Thyroid gland (tissue), 4 donors: Measurements from ENCODE around the gene AGBL1. TPM values are rescaled to one million over a fixed set of nuclear protein-coding genes. Genes with fewer than 3 reads are reported as not detected.

Source experiments
- DNase-seq, 2 donors: peaks; one replicate each; pipeline ENCODE4 v3.0.0-alpha.2; 2019
- H3K27ac ChIP-seq, 3 donors: fragments of 200-600 bp; sonication (generic); 1 replicate in 2 of 3; 2 replicates in 1 of 3; pipeline ENCODE4 v1.5.1; 2016 to 2019; ENCODE audit warnings: mild to moderate bottlenecking in 1 of 3, moderate library complexity in 1 of 3
- H3K27me3 ChIP-seq: fragments of 200-600 bp; sonication (generic); one replicate; pipeline ENCODE4 v1.5.1; 2019
- H3K36me3 ChIP-seq, 2 donors: fragments of 200-600 bp; sonication (generic); one replicate each; pipeline ENCODE4 v1.5.1; 2016 to 2019
- H3K4me1 ChIP-seq, 2 donors: fragments of 200-600 bp; sonication (generic); one replicate each; pipeline ENCODE4 v1.5.1; 2017 to 2019
- H3K4me3 ChIP-seq, 3 donors: fragments of 200-600 bp; sonication (generic); replicated peaks in 1 of 3; 1 replicate in 2 of 3; 2 replicates in 1 of 3; pipeline ENCODE4 v1.5.1; 2016; ENCODE audit warnings: mild to moderate bottlenecking in 1 of 3
- H3K9me3 ChIP-seq: fragments of 200-600 bp; sonication (generic); one replicate; pipeline ENCODE4 v1.5.1; 2017
- CTCF ChIP-seq, 6 experiments: fragments of 200-600 bp in 3 of 6; fragments of 450-650 bp in 3 of 6; sonication (generic) in 3 of 6; IDR thresholded peaks; one replicate each; pipeline ENCODE4 v1.5.1; 2016 to 2019; ENCODE audit warnings: antibody characterized with exemption in 6 of 6, mild to moderate bottlenecking in 2 of 6, inconsistent platforms in 1 of 6, moderate library complexity in 1 of 6
- POLR2A ChIP-seq, 2 donors: fragments of 450-650 bp; IDR thresholded peaks; one replicate each; pipeline ENCODE4 v1.6.1; 2017; ENCODE audit warnings: antibody characterized with exemption in 2 of 2, mild to moderate bottlenecking in 2 of 2, moderate library complexity in 1 of 2
- WGBS, 2 donors: methylation state at CpG; one replicate each; pipeline ENCODE4 v1.1.5; 2017; 5-methylcytosine and 5-hydroxymethylcytosine counted together
- intact Hi-C: fragments of 100-400 bp; cut with DNase I; formaldehyde crosslinking; loops from one replicate; pipeline ENCODE4 v1.15.1; 2023
- total RNA-seq, 4 donors: library from RNA; depleted of rRNA; stranded (reverse); fragments of >200 nt; gene quantifications; one replicate each; pipeline ENCODE4 v1.2.3, GENCODE V29; 2016

AGBL1 gene
- total RNA-seq, 4 donors from 2014 or later = not detected

DNA sequence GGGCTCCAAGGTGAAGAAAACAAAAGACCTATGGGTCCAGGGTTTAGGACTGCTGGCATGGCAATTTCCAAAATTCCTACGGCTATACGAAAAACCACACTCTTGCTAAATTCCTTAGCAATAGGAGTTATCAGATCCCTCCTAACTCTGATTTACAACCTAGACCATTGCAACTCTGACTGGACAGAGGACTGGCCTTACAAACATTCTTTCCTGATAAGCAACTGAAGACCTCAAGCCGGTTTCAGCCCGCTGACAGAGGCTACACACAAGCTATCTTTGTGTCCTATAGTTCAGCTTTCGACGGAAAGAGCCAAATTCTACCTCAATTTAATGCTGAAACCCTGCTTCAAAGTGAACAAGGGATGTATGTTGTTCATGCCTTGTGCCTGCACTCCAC is 38.3 kb upstream of the AGBL1 start:
- TF ChIP-seq POLR2A (IDR thresholded peaks at IDR 0.05) = no peak
- DNase-seq = no peak
- H3K4me1 ChIP-seq = no peaks in the 10 kb centered on the region
- H3K27ac ChIP-seq = no peak overlapping the region
- intact Hi-C loops = no loop called here
- H3K4me3 ChIP-seq = no peak overlapping the region
- H3K27me3 ChIP-seq = no peaks in the 10 kb centered on the region
- H3K9me3 ChIP-seq = no peaks in the 10 kb centered on the region
- 54 to 56% methylated on average over 6 of the region's 6 CpGs for WGBS, 2 donors
- H3K36me3 ChIP-seq = no peaks in the 10 kb centered on the region

- no peak for DNase-seq
- Histone ChIP-seq H3K9me3 (no peaks in the 10 kb centered on the region), H3K36me3 (no peaks in the 10 kb centered on the region), H3K4me3 (no peak overlapping the region), H3K27ac (no peak overlapping the region), H3K27me3 (no peaks in the 10 kb centered on the region), H3K4me1 (no peaks in the 10 kb centered on the region)
- WGBS, 2 donors = 92 to 94% methylated on average over 1 of the region's 1 CpG
- intact Hi-C loops = no loop called here
- TF ChIP-seq POLR2A (IDR thresholded peaks at IDR 0.05) (no peak), CTCF (IDR thresholded peaks at IDR 0.05) (no peak)
These were observed 37.4 kb upstream of the AGBL1 start for GRCh38 chr15:86042226-86042625.

DNA sequence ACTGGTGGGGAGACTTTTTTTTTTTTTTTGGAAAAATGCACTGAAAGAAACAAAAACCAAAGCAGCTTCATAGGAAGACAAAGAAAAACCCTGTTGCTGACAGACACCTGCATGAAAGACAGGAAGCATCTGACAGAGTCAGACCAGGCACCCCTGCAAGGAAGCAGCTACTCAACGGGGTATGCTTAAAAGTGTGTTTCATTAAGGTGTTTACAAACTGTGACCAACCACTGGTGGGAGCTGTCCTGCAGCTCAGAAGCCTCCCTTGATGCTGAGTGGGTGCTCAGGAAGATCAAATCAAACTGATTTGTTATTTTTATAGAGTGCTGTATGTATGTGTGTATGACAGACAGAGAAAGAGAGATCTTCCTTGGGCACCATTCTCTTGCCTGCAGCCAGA is 34.7 kb upstream of the AGBL1 start:
- Histone ChIP-seq H3K9me3 (no peaks in the 10 kb centered on the region), H3K4me3 (no peak overlapping the region), H3K27ac (no peak overlapping the region), H3K36me3 (no peaks in the 10 kb centered on the region), H3K27me3 (no peaks in the 10 kb centered on the region), H3K4me1 (no peaks in the 10 kb centered on the region)
- TF ChIP-seq POLR2A (IDR thresholded peaks at IDR 0.05) (no peak), CTCF (IDR thresholded peaks at IDR 0.05) (no peak)
- DNase-seq = no peak
- 5 to 17% methylated on average over 1 of the region's 1 CpG for WGBS, 2 donors
- intact Hi-C loops = no loop called here

GRCh38 chr15:86054338-86054737 is 25.3 kb upstream of the AGBL1 start:
- TF ChIP-seq POLR2A (IDR thresholded peaks at IDR 0.05) (no peak), CTCF (IDR thresholded peaks at IDR 0.05) (no peak)
- no peaks in the 10 kb centered on the region for H3K27me3 ChIP-seq
- no peak overlapping the region for H3K27ac ChIP-seq
- H3K4me1 ChIP-seq = no peaks in the 10 kb centered on the region
- WGBS, 2 donors = 79 to 84% methylated on average over 5 to 6 of the region's 6 CpGs
- H3K9me3 ChIP-seq = no peaks in the 10 kb centered on the region
- intact Hi-C loops = no loop called here
- no peak for DNase-seq
- H3K36me3 ChIP-seq = no peaks in the 10 kb centered on the region
- no peak overlapping the region for H3K4me3 ChIP-seq

- 68 to 71% methylated on average over 4 of the region's 4 CpGs for WGBS, 2 donors
- DNase-seq = no peak
- no peaks in the 10 kb centered on the region for H3K36me3 ChIP-seq
- no peaks in the 10 kb centered on the region for H3K27me3 ChIP-seq
- no peaks in the 10 kb centered on the region for H3K9me3 ChIP-seq
- no peak for TF ChIP-seq POLR2A (IDR thresholded peaks at IDR 0.05)
- TF ChIP-seq CTCF (IDR thresholded peaks at IDR 0.05) = no peak
- H3K4me3 ChIP-seq = no peak overlapping the region
- intact Hi-C loops = no loop called here
- H3K4me1 ChIP-seq = no peaks in the 10 kb centered on the region
- no peak overlapping the region for H3K27ac ChIP-seq
These were observed 24.0 kb upstream of the AGBL1 start for GRCh38 chr15:86055688-86056087.

DNA sequence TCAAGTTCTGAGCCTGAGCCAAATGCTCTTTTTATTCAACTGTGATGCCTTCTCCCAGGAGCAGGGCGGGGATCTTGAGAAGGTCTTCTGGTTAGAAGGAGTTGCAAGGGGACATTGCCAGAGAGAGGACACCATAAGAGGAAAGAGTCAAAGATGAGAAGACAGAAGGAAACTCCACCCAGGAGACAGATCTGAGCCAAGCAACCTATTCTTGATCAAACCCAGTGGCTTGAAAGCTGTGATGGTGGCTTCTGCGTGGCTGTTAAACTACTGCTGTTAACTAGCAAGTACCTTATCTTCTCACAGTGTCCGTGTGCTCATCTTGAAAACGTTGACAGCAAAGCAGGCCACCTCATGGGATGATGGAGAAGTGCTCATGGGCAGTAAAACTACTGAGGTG is 19.8 kb upstream of the AGBL1 start:
- 67 to 72% methylated on average over 4 of the region's 4 CpGs for WGBS, 2 donors
- H3K4me3 ChIP-seq = no peak overlapping the region
- no peaks in the 10 kb centered on the region for H3K9me3 ChIP-seq
- H3K27ac ChIP-seq = no peak overlapping the region
- no peak for DNase-seq
- no peaks in the 10 kb centered on the region for H3K36me3 ChIP-seq
- TF ChIP-seq POLR2A (IDR thresholded peaks at IDR 0.05) = no peak
- TF ChIP-seq CTCF (IDR thresholded peaks at IDR 0.05) = no peak
- no peaks in the 10 kb centered on the region for H3K27me3 ChIP-seq
- no peaks in the 10 kb centered on the region for H3K4me1 ChIP-seq
- intact Hi-C loops = no loop called here
